Hepatocyte (in vitro differentiated cells): ENCODE data around the gene RPRD2.

Experiments
- CTCF ChIP-seq: fragments of 200-600 bp; sonication (generic); IDR thresholded peaks from 2 replicates; pipeline ENCODE4 v1.5.1; 2016; ENCODE audit warnings: antibody characterized with exemption, mild to moderate bottlenecking; ENCODE audit not compliant: poor library complexity
- EZH2 ChIP-seq: fragments of 200-600 bp; sonication (generic); IDR thresholded peaks from 2 replicates; pipeline ENCODE4 v1.6.1; 2016; ENCODE audit warnings: antibody characterized with exemption, mild to moderate bottlenecking, borderline replicate concordance
- EZH2phosphoT487 ChIP-seq: fragments of 200-600 bp; sonication (generic); IDR thresholded peaks from one replicate; pipeline ENCODE4 v1.6.1; 2018; ENCODE audit warnings: antibody characterized with exemption, mild to moderate bottlenecking, low read depth, moderate library complexity; ENCODE audit not compliant: unreplicated experiment, severe bottlenecking

- TF ChIP-seq CTCF (no peak), EZH2 (no peak), EZH2phosphoT487 (no peak)
Observed at GRCh38 chr1:150372580-150372979, 8.6 kb downstream of the RPRD2 start.
